NCI-H1092 (cell line): ENCODE results near the gene MRPS26.
"Not testable (repeated sequence)": the region's sequence is repeated elsewhere in the genome, so short reads cannot be mapped to it uniquely, and the experiment has no call there.

Experiments used
- DNase-seq: peaks from one replicate; lab custom pipeline; 2025; lab: John Stamatoyannopoulos, UW

Gene MRPS26

DNA sequence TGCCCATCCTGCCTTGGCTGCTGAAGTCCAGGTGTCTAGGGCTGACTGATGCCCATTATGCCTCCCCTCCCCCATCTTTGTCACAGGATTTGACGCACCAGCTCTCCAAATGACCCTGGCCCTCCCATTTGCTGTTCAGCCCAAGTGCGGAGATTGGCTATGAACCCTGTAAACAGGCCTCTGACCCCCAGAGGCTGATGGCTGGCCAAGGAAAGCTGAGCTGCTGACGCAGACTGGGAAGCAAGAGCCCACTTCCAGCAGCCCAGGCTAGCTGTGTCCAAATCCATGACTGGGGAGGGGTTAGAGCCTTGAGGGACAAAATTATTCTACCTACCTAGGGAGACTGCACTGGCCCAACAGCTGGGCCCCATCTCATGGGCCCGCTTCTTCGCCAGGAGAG lies 3.2 kb upstream of the MRPS26 start:
- DNase-seq, result no peak

DNA sequence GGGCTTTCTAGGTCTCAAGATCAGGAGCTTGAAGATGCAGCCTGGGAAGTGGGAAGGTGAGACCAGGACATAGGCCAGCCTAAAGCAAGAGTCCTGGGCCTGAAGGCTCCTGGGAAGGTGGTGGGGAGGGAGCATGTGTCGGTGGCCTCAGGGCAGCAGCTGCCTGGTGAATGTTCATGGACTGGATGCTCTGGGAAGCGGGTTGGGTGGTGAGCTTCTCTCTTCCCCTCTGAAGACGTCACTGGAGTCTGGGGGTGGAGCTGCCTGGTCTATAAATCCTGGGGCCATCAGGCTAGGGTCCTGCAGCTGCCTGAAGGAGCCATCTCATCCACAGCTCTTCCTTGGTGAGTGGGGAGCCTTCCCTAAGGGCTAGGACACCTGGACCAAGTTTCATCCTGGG lies 2.5 kb upstream of the MRPS26 start, which contains the start of gene GNRH2:
TSS of gene GNRH2 (plus strand) at position 301 of the 400 bp plus-strand sequence. CDS start 793 bp downstream, outside the sequence.
- DNase-seq, result no peak

DNA sequence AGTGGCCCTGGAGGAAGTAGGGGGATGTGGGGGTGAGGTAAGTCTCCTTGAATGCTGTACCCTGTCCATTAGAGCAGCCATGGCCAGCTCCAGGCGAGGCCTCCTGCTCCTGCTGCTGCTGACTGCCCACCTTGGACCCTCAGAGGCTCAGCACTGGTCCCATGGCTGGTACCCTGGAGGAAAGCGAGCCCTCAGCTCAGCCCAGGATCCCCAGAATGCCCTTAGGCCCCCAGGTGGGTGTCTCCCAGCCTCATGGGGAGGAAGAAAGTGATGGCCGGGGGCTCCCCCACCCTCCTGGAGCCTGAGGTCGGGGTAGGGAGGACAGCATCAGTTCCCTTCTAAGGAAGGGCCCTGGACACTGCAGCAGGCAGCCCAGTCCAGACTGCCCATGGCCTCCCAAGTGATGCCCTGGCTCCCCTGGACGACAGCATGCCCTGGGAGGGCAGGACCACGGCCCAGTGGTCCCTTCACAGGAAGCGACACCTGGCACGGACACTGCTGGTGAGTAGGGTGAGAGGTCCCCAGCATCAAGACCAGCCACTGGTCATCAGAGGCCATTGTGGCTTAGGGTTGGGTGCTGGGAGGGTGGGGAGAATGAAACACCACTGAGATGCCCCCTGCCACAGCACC lies 1.4 kb upstream of the MRPS26 start:
- DNase-seq, result no peak

DNA sequence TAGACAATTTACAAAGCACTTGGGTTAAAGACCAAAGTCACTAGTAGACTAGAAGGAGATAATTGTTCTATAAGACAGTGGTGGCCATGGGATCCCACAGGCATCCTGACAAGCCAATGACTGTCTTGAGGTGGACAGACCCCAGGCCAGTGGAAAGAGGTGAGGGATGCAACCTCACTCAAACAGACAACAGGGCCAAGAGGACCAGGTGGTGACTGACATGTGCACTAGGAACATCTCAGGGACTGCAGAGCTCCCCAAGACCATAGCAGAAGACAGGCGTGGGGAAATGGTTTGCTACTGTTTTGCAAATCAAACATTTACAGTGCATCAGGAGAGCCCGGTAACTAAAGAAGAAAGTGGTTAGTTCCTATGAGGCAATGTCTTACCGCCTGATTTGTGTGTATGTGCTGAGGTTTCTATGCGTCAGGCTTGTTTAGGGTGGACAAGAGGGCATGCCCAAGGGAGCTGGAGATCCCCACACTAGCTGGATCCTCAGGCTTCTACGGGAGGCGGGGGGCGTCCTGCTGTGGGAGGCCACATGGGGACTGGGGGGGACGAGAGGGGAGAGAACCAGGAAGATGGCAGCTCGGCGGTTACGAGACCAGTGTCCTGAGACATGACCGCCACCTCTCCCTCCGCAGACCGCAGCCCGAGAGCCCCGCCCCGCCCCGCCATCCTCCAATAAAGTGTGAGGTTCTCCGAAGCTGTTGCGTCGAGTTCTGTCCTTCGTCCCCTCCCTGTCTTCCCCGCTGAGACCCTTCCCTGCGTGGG lies 623 bp upstream of the MRPS26 start:
- peak; percentile 74 for DNase-seq

DNA sequence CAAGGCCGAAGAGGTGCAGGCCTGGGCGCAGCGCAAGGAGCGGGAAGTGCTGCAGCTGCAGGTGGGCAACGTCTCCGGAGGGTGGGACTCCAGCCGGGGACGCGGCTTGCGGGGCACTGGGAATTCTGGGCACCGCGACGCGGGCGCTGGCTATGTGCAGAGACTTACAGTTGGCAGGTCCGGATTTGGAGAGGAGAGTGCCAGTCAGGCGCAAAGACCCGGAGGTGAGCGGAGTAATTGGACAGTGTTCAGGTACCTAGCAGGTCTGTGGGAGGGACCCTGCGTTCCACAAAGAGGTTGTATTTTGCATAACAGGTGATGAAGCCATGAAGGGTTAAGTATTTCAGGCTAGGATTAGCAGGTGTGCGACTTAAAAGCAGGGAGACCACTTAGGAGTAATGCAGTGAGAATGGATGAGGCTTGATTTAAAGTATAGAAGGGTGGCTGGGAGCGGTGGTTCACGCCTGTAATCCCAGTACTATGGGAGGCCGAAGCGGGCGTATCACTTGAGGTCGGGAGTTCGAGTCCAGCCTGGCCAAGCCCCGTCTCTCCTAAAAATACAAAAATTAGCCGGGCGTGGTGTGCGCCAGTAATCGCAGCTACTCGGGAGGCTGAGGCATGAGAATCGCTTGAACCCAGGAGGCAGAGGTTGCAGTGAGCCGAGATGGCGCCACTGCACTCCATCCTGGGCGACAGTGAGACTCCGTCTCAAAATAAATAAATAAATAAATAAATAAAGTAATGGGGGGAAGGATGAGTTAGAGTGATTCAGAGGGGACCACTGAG lies 1.0 kb downstream of the MRPS26 start:
- peak; percentile 5 for DNase-seq

DNA sequence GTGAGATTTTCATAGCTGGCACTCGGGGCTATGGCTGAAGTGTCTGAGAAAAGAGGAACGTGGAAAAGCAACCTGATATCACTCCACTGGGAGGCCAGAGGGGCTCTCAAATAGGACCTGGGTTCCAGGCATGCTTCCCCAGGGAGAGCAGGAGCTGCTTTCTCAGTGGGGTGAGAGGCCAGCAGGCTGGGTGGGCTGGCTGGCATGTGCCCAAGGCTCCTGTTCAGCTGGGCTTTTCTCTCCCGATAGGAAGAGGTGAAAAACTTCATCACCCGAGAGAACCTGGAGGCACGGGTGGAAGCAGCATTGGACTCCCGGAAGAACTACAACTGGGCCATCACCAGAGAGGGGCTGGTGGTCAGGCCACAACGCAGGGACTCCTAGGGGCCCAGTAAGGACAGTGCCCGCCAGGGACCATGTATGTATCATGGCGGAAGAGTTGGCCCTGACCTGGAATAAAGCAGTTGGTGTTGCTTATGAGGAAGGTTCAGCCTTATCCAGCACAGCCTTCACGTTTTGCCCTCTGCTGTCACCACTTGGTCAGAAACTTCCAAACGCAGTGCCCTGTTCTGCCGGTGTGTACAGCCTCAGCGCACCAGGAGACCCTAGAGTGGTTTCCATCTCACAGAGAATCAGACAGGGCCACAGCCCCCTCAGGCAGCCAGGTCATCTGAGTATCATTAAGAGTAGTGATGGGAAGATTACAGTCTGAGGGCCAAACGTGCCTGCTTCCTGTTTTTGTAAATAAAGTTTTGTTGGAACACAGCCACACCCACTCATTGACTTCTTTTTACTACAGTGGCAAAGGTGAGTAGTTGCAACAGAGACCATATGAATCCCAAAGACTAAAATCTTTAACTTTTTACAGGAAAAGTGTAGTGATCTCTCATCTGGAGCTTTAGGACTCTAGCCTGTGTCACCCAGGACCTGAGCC lies 1.9 kb downstream of the MRPS26 start:
- no peak for DNase-seq

DNA sequence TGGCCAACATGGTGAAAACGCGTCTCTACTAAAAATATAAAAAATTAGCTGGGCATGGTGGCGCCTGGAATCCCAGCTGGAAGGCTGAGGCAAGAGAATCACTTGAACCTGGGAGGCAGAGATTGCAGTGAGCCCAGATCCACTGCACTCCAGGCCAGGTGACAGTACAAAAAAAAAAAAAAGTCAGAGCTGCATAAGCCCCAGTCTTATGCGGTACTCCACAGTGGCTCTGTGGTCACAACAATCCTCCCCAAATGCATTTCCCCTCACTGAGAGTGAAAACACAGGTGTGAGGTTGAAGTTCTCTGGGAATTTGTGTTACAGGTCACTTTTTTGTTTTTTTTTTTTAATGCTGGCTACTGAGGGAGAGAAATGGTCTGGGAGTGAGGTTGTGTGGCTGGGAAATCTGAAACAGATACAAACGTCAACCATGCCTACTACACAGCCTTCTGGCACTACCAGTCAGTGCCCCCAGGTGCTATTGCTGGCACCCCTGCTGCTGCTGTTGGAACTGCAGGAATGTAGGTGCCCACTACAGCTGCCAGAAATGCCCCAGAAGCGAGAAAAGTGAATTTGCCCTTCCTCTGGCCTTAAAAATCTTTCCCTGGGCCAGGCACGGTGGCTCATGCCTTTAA lies 5.7 kb downstream of the MRPS26 start:
- DNase-seq, result no peak

DNA sequence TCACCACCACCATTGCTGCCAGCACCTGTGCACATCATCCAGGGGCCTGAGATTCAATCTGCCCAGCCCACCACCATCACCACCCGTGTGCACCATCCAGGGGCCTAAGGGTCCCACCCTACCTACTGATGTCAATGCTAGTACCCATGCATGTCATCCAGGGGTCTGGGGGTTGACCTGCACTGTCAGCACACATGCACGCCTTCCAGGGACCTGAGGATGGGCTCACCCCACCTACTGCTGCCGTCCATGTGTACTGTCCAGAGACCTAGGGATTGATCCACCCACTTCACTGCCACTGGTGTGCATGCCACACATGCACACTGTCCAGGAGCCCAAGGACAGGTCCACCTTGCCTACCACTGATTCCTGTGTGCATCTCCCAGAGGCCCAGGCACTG lies 13.6 kb downstream of the MRPS26 start:
- DNase-seq, result no peak

DNA sequence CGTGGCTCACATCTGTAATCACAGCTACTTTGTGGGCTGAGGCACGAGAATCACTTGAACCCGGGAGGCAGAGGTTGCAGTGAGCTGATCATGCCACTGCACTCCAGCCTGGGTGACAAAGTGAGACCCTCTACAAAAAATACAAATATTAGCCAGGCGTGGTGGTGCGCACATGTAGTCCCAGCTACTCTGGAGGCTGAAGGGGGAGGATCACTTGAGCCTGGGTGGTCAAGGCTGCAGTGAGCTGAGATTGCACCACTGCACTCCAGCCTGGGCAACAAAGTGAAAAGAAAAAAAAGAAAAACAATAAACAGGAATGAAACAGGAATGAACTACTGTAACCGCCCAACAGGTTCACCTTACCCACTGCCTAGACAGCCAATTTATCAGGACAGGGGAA lies 18.3 kb downstream of the MRPS26 start:
- DNase-seq, result not testable (repeated sequence)

DNA sequence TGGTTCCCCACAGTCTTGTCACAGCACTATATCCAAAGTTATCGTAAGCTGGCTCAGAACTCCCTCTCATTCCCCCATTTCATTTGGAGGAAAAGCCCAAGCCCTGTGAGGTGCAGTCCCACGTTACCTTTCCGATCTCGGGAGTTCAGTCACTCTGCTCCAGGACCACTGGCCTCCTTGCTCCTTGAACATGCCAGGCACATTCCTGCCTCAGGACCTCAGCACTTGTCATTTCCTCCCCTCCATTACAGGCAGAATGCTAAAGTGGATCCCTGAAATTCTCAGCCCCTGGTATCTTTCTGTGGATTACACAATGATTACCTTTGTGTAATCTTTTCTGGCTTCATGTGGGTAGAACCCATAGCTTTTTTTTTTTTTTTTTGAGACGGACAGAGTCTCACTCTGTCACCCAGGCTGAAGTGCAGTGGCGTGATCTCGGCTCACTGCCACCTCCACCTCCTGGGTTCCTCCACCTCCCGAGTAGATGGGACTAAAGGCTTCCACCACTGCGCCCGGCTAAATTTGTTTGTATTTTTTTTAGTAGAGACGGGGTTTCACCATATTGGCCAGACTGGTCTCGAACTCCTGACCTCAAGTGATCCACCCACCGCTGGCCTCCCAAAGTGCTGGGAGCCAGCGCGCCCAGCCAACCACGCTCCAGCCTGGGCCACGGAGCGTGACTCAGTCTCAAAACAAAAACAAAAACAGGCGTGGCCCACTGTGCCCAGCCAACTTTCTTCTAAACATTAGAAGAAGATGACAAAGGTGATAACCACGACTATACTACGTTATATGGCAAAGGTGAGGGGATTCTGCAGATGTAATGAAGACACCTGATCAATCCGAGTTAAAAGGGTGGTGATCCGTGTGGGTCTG lies 21.5 kb downstream of the MRPS26 start:
- DNase-seq, result no peak

DNA sequence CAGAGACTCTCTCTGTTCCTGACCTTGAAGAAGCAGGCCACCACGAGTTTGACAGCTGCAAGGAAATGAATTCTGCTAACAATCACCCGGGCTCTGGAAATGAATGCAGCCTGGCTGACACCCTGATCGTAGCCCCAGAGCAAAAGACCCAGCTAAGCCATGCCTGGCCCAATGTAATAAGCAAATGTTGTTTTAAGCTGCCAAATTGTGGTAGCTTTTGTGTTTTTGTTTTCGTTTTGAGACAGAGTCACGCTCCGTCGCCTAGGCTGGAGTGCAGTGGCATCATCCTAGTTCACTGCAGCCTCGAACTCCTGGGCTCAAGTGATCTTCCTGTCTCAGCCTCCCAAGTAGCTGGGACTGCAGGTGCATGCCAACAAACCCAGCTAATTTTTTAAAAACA lies 22.2 kb downstream of the MRPS26 start:
- no peak for DNase-seq

DNA sequence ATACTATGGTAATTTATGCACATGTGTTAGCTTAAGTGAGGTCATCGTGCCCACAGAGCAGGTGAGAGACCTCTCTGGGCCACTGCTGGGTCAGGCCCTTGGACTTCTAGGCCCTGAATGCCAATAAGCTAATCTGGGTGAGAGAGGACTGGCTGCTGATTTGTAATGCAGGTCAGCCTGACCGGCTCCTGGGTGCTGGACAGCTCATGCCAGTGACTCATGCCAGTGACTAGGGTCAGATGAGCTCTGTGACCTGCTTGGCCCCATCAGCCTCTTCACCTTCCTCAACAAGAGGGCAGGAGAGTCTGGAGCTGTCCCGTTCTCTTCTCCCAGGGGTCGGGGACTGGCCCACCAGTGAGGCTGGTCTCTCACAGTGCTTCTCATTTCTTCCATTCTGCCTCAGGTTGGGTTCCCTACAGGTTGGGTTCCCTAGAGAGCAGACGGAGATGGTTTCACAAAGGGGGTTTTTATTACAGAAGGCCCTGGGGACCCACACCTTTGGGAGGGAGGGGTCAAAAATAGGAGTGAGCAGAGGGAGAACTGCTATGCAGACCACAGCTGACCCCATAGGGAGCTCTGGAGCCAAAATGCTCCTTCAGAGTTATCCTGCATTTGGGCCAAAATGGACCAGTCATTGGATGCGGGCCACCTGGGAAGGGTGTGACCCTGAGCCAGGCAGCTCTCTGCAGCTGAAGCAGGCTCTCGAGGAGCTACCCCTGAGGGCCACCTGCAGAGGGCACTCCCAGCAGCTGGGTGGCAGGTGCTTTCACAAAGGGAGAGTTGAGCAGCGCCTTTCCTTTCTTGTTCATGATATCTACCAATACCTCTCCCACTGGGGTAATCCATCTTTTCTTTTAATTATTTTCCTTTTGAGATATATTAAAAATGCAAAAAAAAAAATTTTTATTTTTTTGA lies 23.4 kb downstream of the MRPS26 start:
- DNase-seq, result no peak

DNA sequence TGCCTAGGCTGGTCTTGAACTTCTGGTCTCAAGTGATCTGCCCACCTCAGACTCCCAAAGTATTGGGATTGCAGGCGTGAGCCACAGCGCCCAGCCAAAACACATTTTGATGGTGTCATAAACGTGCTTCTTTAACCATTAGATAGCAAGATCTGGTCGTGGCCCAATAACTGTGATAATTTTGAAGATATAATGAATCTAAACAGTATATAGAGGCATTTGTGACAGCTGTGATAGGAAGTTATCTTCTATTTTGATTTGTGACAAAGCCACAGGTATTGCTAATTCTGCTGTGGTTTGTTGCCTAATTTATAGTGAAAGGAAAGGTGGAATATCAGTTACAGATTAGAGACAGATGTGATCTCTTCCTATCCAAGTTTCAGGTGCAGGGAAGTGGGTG lies 24.9 kb downstream of the MRPS26 start:
- no peak for DNase-seq

DNA sequence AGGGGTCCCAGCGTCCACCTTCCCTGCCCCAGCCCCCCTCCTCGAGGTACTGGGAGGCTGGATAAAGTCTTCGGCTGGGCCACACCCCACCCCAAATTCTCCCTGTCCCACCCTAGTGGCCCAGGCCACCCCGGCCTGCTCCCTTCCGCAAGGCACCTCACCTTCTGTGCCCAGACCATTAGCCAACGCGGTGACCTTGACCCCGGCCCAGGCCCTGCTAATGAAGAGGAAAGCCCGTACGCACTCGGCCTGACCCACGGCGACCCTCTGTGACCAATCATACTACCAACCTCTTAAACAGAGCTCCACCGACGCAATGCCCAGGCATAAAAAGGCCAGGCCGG lies 25.4 kb downstream of the MRPS26 start:
- no peak for DNase-seq

DNA sequence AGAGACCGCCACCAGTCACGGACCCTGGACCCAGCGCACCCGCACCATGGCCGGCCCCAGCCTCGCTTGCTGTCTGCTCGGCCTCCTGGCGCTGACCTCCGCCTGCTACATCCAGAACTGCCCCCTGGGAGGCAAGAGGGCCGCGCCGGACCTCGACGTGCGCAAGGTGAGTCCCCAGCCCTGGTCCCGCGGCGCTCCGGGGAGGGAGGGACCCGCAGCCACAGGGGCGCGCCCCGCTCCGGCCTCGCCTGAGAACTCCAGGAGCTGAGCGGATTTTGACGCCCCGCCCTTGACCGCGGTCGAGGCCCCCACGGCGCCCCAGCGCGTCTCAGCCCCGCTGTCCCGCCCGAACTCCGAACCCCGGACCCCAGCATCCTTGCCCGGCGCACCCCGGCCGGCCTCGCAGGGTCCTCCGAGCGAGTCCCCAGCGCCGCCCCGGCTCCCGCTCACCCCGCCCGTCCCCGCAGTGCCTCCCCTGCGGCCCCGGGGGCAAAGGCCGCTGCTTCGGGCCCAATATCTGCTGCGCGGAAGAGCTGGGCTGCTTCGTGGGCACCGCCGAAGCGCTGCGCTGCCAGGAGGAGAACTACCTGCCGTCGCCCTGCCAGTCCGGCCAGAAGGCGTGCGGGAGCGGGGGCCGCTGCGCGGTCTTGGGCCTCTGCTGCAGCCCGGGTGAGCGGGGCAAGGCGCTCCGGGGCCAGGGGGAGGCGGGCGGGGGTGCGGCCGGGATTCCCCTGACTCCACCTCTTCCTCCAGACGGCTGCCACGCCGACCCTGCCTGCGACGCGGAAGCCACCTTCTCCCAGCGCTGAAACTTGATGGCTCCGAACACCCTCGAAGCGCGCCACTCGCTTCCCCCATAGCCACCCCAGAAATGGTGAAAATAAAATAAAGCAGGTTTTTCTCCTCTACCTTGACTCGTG lies 26.0 kb downstream of the MRPS26 start, which contains the start of gene OXT:
TSS of gene OXT (plus strand) at position 11 of the 920 bp plus-strand sequence. CDS start at position 47, 36 bp downstream.
- DNase-seq, result no peak

DNA sequence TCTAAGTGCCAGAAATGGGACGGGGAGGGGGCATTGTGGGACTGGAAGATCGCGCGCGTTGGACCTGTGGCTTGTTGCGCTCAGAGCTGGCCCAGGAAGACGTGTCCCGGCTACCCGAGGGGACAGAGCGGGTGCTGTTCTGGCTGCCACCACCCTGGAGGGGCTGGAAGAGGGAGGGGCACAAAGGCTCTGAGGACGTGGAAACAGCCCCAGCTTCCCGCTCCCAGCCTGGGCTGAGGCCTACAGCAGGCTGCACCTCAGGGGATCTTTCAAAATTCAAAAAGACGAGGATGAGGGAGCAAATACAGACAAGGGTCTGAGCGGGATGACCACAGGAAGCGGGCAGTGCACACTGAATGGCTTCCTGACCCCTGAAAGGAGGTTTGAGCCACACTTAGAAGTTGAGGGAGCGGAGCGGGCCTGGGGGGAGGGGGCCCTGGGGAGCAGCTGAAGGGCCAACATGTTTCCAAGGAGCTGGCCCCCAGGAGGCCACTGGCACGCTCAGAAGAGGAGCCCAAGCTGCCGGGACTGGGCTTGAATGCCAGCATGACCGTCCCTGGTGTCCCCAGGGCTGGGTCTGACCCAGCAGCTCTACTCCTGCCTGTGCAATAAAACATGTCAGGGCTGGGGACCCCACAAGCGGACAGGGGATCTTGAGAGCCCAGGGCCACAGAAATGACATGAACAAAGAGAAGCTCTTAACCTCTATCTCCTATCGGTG lies 26.8 kb downstream of the MRPS26 start:
- no peak for DNase-seq

DNA sequence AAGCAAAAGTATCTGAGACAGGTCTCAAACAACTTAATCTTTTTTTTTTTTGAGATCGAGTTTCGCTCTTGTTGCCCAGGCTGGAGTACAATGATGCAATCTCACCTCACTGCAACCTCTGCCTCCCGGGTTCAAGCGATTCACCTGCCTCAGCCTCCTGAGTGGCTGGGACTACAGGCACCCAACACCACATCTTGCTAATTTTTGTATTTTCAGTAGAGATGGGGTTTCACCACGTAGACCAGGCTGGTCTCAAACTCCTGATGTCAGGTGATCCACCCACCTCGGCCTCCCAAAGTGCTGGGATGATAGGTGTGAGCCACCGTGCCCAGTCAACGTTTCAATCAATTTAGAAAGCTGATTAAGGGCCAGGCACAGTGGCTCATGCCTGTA lies 27.4 kb downstream of the MRPS26 start:
- not testable (repeated sequence) for DNase-seq
